T-helper 1 cell (primary cell): ENCODE data around the gene VSTM1.
A peak's percentile ranks its signal among the peaks of the same experiment; 100 is the strongest.
"Not testable (repeated sequence)": the region's sequence is repeated elsewhere in the genome, so short reads cannot be mapped to it uniquely, and the experiment has no call there.

ENCODE experiments used
- DNase-seq, 5 donors: peaks; one replicate each; pipeline ENCODE4 v3.0.0-alpha.2; 2012 to 2020
- total RNA-seq, 4 donors: gene quantifications; one replicate each; lab custom pipeline; 2026; lab: John Stamatoyannopoulos, UW

The VSTM1 gene, protein sequence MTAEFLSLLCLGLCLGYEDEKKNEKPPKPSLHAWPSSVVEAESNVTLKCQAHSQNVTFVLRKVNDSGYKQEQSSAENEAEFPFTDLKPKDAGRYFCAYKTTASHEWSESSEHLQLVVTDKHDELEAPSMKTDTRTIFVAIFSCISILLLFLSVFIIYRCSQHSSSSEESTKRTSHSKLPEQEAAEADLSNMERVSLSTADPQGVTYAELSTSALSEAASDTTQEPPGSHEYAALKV
- 0 to 0.15 (median 0) reads per million in 4 donors for total RNA-seq

DNA sequence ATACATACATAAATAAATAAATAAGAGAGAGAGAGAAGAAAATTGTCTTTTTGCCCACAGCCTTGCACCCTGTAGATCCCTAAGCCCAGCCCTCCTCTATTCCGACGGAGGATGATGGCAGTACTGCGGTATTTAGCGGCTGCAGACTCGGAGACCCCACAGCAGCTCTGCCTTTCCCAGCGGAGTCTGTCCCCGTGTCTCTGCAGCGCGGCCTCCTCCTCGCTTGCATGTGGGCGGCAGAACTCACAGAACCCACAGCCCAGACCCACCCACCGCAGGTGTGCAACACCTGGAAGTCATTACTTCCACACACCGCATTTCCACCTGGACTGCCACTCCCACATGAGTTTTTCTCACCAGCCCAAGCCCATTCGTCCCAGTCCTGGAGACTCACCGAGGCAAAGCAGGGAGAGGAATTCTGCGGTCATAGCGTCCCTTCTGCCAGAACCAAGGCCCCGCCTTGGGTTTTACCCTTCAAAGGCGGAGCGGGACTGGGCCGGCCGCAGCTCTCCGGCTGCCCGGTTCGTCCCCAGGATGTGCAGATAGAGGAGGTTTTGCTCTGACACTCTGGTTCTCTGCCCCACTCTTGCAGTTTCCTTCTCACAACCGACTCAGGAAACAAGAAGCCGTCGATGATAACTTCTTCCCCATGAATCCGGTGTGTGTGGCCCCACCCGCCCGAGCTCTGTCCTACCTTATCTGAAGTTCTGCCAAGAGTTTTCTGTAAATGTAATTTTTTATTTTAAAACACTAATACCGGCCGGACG lies at the start of gene VSTM1:
Gene VSTM1 (minus strand): TSS at position 548 of the 767 bp plus-strand sequence. CDS start 120 bp downstream, at position 428.
- DNase-seq: no peak

DNA sequence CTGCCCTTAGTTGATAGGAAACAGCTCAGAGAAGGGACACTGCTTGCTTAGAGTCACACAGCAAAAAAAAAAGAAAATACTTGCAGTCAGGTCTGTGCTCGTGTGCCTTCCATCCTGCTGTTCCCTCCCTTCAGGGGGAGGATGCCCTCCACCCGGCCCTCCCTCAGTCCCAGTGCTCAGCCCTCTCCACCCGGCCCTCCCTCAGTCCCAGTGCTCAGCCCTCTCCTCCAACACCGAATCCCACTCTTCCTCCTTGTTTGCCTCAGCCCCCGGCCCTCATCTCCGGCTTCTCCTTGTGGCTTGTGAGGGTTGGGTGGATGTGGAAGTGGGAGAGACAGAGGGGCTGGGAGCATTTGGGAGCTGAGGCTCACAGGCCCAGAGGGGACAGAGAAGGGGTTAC lies 46.0 kb upstream of the VSTM1 start:
- DNase-seq: no peak

DNA sequence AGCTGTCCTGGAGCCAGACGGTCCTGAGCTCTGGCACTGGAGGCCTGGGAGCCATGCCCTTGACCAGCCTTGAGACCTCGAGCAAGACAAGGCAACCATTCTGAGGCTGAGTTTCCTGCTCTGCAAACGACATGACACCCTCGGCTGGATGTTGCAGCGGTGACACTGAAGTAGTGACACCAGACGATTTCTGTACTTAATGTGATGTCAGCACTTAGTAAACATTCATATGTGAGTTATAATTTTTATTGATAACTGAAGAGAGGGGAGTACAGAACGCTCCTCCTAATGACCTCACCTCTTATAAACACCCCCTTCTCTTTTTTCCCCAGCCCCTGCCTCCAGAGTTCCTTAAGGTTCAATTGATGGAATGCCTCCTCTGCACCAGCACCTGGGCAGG lies 44.8 kb upstream of the VSTM1 start:
- no peak for DNase-seq

DNA sequence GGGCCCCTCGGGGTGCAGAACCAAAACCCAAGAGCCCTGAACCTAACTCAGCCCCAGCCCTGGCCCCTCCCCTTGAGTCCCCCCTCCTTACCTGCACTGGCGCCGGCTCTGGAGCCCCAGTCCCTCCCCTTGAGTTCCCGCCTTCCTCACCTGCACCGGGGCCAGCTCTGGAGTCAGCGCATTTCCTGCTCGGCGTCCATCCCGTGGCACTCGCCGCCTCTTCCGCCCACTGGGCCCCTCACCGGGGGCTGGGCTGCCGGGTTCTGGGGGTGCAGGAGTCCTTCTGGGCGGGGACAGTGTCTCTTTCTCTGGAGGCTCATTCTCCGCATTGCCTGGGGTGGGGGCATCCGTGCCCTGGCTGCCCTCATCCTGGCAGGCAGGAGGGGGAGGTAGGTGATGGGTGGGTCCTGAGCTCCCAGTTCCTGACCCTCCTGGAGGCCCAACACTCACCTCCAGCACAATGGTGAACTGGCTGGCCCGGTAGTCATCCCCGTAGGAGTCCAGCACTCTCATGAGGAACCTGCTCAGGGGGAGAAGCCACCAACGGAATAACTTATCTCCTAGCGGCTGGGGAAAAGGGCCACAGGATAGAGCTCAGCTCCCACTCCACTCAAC lies 44.3 kb upstream of the VSTM1 start:
- no peak for DNase-seq

DNA sequence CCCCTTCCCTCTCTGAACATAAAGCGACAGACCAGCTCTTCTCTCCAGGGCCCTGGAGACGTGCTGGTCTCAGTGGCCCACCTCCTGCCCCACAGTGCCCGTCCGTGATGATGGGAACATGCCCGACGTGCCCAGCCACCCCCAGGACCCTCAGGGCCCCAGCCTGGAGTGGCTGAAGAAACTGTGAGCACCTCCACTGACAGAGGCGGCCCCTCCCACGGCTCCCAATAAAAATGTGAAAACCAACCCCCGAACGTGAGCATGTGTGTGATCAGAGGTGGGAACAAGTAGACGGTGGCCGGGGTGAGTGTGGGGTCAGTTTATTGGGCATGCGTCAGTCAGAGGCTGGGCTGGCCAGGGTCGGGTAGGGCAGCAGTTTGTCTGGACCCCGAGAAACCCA lies 43.0 kb upstream of the VSTM1 start:
- DNase-seq: no peak

DNA sequence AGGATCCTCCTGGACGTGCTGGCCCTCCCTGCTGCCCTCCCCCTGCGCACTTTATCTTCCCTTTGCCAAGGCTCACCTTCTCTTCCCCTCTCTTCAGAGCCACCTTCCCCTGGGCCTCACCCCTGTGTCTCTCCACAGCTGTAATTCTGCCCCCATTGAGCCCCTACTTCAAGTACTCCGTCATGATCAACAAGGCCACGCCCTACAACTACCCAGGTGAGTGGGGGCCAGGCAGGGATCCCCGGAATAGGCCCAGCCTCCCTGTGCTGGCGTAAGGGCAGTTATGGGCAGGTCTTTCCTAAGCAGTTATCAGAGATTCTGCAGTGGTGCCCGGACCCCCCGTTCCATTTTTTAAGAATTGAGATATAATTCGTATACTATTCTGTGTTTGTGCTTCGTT lies 42.1 kb upstream of the VSTM1 start:
- DNase-seq: no peak

DNA sequence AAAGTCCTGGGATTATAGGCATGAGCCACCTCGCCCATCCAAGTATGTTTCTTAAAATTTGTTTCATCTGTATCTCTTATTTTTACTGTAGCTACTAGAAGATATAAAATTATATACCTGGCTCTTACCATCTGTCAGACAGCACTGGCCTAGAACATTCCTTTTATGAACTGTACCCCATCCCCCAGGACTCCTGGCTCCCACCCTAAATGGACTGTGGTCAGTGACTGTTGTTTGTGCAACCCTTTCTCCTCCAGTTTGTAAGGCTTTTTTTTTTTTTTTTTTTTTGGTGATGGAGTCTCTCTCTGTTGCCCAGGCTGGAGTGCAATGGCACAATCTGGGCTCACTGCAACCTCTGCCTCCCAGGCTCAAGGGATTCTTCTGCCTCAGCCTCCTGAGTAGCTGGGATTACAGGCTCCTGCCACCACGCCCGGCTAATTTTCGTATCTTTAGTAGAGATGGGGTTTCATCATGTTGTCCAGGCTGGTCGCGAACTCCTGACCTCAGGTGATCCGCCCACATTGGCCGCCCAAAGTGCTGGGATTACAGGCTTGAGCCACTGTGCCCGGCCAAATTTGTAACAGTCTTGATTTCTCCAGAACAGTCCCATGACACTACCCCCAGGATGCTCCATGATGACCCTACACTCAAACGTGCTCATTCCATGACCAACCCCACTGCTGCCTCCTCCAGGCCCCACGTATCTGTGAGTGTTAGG lies 41.5 kb upstream of the VSTM1 start:
- no peak for DNase-seq

DNA sequence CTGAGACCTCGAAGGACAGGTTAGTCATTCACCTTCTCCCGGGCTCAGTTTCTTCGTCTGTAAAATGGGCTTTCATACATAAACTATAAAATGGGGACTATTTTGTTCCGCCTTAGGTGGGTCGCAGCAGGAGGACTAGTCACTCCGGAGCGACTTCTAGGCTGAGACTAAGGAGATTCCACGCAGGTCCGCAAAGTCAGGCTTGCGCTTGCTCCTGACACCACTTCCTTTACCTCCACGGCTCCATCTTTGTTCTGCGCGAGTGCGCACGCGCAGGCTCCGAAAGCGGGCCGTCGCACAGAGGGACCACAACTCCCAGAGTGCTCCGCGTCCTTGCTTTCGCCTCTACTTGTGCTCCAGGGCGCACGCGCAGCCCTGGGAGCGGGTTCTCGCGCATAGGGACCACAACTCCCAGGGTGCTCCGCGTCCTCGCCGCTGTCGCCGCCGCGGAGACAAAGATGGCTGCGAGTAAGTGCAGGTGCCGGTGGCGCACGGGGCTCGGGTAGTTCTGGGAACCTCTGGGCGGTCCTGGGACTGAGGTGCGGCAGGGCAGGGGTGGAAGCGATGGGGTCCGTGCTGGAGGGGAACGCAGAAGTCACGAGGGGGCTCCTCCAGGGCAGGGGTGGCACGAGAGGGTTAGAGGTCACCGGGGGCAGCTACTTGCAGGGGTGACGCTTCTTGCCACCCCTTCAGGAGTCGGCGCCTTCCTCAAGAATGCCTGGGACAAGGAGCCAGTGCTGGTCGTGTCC lies 38.9 kb upstream of the VSTM1 start, which contains the start of gene NDUFA3:
Gene NDUFA3 (plus strand): TSS at position 435 of the 749 bp plus-strand sequence. CDS start 24 bp downstream, at position 459.
- DNase-seq: peak; percentile 96 to 99 (median 98)

DNA sequence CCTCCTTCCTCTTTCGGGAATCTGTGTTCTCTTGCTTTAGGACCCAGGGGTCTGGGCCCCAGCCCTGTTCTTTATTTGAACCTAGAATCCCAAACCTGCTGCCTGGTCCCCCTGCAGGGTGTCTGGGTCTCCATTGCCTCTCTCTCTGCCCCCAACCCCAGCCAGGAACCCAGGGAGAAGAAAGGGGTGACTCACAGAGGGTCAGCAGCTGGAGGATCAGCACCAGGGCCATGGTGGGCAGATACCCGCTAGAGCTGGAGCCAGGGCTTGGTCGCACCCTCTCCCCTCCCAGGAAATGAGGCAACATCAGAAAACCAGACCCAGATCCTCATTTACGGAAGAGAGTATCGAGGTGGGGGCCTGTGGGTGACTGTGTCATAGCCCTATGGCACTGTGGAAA lies 36.9 kb upstream of the VSTM1 start, which contains the start of gene OSCAR:
Gene OSCAR (minus strand): TSS at position 243 of the 400 bp plus-strand sequence. CDS start 11 bp downstream, at position 232.
- DNase-seq: no peak

DNA sequence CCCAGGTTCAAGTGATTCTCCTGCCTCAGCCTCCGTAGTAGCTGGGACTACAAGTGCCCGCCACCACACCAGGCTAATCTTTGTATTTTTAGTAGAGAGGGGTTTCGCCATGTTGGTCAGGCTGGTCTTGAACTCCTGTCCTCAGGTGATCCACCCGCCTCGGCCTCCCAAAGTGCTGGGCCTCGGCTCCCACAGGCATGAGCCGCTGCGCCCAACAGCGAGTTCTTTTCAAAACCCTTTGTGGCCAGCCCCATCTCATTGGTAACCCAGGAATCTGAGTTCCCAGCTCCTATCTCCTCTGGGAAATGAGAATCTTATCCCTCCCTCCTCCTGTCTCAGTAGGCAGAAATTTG lies 36.2 kb upstream of the VSTM1 start:
- not testable (repeated sequence) for DNase-seq

DNA sequence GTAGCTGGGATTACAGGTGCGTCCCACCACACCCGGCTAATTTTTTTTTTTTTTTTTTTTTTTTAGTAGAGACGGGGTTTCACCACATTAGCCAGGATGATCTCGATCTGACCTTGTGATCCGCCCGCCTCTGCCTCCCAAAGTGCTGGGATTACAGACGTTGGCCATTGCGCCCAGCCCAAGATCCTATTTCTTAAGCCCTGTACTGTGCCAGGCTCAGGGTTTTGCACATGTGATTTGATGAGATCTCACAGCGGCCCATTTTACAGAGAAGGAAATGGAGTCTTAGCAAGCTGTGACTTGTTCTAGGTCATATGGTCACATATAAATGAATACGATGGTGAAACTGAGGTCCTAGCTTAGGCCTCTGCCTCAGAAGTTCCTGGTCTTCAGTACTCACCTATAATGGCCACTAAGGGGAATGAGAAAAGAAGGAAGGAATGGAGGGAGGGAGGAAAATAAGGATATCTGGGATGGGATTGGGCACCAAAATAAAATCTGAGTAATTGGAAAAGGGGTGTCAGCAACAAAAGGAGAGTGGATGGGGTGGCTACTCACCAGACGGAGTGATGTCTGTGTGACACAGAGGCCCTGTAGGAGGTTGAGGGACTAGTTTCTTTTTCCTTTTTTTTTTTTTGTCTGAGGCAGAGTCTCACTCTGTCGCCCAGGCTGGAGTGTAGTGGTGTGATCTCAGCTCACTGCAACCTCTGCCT lies 35.6 kb upstream of the VSTM1 start:
- no peak for DNase-seq

DNA sequence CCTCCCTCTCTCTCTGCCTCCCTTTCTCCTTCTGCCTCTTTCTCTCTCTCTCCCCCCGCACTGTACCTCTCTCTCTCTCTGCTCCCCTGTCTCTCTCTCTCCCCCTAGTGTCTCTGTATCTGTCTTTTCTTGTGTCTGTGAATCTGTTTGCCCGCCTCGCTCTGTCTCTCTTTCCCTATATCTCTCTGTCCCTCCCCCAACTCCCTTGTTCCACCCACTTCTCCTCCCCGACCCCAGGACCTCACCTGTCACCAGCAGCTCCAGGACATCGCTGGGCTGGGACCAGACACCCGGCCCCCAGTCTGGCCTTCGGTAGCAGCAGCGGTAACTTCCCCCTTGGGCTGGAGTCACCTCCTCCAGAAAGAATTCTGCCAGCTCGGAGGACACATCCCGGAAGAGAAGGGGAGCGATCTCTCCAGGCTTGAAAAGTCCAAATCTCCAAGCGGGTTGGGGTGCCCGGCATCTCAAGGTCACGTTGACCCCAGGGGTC lies 33.0 kb upstream of the VSTM1 start:
- DNase-seq: peak in 1 of 5 donors; percentile 44

DNA sequence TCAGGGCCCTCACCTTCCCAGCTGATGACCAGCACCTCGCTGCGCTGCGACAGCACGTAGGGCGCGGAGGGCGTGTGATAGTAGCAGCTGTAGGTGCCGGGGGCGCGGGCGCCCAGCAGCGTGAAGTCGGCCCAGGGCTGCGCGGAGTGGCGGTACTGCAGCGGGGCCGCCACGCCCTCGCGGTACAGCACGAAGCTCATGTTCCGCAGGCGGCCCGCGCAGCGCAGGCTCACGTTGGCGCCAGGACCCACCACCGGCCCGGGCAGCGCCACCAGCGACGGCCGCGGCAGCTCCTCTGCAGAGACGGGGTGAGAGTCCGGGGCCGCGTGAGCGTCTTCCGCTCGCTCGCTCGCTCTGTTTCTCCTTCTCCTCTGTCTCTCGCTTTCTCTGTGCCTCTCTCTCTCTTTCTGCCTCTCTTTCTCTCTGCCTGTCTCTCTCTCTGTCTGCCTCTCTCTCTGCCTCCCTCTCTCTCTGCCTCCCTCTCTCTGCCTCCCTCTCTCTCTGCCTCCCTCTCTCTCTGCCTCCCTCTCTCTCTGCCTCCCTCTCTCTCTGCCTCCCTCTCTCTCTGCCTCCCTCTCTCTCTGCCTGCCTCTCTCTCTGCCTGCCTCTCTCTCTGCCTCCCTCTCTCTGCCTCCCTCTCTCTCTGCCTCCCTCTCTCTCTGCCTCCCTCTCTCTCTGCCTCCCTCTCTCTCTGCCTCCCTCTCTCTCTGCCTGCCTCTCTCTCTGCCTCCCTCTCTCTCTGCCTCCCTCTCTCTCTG lies 32.3 kb upstream of the VSTM1 start:
- DNase-seq: peak in 4 of 5 donors; percentile 15 to 55 (median 38)

DNA sequence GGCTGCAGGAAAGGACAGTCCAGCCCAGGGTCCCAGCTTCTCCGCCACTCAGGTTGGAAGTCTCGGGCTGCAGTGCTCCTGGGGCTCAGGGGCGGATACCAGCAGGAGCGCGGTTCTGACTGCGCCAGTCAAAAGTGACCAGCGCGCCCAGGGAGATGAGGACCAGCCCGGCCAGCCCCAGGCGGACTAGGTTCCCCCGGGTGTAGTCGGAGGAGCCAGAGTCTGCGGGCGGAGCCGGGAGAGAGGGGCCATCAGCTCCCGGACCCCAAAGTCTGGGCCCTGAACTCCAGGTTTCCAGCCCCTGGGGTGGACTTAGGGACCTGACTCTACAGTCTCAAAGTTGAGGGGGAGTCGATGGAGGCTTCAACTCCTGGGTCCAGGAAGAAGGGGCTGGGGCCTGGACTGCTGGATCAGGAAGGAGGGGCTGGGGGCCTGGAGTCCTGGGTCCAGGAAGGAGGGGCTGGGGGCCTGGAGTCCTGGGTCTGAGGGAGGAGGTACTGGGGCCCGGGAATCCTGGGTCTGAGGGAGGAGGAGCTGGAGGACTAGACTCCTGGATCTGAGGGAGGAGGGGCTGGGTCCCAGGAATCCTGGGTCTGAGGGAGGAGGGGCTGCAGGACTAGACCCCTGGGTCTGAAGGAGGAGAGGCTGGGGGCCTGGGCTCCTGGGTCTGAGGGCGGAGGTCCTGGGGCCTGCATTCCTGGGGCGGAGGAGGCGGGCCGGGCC lies 31.6 kb upstream of the VSTM1 start:
- no peak for DNase-seq

DNA sequence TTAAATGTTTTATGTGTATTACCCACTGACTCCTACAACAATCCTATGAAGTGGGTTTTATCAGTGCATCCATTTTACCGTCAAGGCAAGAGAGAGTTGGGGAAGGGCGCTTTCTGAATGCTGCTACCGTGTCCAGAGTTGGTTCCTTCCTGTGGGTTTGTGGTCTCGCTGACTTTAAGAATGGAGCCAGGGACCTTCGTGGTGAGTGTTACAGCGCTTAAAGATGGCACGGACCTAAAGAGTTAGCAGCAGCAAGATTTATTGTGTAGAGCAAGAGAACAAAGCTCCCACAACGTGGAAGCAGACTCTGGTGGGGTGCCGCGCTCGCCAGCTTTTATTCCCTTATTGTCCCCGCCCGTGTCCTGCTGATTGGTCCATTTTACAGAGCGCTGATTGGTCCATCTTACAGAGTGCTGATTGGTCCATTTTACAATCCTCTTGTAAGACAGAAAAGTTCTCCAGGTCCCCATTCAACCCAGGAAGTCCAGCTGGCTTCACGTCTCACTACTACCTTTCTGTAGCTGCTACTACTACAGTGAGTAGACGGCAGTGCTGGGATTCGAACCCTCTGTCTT lies 30.8 kb upstream of the VSTM1 start:
- DNase-seq: no peak

DNA sequence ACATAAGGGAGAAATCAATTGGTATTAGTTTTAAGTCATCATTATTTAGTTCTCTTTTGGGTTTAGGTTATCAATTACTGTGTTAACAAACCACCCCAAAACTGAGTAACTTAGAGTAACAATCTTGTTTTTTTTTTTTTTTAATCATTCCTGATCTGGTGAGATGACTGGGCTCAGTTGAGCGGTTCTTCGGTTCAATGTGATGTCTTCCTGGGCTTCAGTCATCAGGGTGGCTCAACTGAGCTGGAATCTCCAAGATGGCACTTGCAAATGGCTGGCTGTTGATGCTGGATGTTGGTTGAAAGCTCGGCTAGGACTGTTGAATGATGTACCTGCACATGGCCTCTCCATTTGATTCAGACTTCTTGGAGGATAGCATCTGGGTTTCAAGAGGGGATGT lies 20.7 kb upstream of the VSTM1 start:
- no peak for DNase-seq

DNA sequence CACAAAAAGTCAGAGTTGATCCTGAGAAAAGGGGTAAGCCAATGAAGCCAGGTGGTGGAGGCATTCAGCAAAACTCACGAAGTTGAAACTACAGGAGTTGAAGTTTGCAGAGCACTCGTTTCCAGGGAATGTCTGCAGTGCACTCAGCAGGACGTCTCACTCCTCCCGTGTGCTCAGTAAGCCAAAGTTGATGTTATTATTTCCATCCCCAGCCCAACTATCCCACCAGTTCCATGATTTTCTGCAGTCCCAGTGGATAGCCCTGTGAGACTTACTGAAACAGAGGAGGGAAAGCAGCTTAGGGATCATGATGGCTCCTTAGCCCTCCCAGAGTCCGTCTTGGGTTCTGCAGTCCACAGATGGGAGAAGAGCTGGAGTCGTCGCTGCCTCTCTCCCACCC lies 17.3 kb upstream of the VSTM1 start, which contains the start of gene TARM1:
Gene TARM1 (minus strand): TSS at position 334 of the 400 bp plus-strand sequence. CDS start 25 bp downstream, at position 309.
- DNase-seq: no peak

DNA sequence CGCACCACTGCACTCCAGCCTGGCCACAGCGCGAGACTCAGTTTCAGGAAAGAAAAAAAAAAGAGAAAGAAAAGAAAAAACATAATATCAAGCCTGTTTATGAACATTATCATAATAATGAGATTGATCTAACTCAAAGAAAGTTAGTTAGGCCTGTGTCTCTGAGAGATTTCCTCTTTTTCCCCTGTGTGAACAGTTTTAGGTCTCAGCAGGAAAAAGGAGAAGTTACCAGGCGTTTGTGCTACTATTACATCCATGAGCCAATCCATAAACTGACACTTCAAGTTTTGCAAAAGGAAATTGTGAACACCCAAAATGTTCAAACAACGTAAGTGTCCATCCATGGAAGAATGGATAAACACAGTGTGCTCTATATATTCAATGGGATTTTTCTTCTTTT lies 13.6 kb upstream of the VSTM1 start:
- no peak for DNase-seq

DNA sequence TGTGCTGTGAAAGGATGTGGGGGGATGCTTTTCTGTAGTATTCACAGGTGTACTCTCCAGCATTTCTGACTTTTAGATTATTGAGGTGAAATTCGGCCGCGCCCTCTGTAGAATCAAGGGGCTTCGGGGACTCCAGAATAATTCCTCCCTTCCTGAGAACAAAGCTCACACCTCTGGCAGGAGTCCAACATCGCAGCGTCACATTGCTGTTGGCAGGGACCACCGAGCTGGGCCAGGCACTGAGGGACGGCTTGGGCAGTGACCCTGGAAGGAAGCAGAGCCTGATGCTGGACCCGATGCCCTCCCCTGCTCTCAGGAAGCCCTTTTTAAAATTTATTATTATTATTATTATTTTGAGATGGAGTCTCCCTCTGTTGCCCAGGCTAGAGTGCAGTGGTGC lies 11.2 kb upstream of the VSTM1 start:
- DNase-seq: no peak
